ENCODE data around the gene ALAD. TPM values are rescaled to one million over a fixed set of nuclear protein-coding genes. Genes with fewer than 3 reads are reported as not detected.

The ALAD gene
- total and polyA plus RNA-seq, 9 of the 15 experiments (the other 6 are each of a cell fraction or from before 2014, with no cell fraction given): 1.3 to 12.7 (median 6.8) TPM

DNA sequence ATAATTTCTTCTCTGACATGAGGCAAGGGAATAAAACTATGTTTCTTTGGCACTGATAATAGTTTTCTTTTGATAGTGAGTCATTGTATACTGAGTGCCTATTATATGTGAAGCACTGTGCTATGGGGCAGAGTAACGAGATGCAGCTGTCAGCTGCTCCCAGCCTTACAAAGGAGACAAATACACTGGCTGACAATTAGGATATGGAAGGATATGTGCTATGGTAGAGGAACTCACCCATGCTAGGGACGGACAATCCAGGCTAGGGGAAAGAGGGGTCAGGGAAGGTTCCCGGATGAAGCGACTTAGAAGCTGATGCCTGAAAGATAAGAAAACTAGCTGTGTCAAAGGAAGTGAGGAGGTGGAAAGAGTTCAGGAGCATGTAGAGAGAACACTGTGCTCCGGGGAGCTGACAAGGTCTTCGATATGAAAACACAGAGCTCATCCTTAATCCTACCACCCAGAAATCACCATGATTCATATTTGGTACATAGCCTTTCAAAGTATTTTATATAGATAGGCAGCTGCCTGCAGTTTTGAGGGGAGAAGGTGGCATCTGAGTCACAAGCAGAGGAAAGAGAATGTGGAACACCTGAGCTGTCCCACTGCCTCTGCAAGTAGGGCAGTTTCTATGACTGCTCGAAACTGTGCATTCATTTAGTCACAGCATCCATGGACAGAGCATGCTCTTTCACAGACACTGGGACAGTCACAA is 39.6 kb downstream of the ALAD start (continued):
- TF ChIP-seq, protein P1, sequence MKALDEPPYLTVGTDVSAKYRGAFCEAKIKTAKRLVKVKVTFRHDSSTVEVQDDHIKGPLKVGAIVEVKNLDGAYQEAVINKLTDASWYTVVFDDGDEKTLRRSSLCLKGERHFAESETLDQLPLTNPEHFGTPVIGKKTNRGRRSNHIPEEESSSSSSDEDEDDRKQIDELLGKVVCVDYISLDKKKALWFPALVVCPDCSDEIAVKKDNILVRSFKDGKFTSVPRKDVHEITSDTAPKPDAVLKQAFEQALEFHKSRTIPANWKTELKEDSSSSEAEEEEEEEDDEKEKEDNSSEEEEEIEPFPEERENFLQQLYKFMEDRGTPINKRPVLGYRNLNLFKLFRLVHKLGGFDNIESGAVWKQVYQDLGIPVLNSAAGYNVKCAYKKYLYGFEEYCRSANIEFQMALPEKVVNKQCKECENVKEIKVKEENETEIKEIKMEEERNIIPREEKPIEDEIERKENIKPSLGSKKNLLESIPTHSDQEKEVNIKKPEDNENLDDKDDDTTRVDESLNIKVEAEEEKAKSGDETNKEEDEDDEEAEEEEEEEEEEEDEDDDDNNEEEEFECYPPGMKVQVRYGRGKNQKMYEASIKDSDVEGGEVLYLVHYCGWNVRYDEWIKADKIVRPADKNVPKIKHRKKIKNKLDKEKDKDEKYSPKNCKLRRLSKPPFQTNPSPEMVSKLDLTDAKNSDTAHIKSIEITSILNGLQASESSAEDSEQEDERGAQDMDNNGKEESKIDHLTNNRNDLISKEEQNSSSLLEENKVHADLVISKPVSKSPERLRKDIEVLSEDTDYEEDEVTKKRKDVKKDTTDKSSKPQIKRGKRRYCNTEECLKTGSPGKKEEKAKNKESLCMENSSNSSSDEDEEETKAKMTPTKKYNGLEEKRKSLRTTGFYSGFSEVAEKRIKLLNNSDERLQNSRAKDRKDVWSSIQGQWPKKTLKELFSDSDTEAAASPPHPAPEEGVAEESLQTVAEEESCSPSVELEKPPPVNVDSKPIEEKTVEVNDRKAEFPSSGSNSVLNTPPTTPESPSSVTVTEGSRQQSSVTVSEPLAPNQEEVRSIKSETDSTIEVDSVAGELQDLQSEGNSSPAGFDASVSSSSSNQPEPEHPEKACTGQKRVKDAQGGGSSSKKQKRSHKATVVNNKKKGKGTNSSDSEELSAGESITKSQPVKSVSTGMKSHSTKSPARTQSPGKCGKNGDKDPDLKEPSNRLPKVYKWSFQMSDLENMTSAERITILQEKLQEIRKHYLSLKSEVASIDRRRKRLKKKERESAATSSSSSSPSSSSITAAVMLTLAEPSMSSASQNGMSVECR (CRISPR knock-in tag; IDR thresholded peaks at IDR 0.05): no peak
- TF ChIP-seq MCM3 (IDR thresholded peaks at IDR 0.05): no peak
- no peak for TF ChIP-seq POLR2AphosphoS5 (IDR thresholded peaks at IDR 0.05; ENCODE audit: control insufficient read depth, insufficient read depth, low read depth, low read length)
- TF ChIP-seq MCM5 (IDR thresholded peaks at IDR 0.05; ENCODE audit: low read depth): no peak
- TF ChIP-seq POLR3A (IDR thresholded peaks at IDR 0.05; ENCODE audit: borderline replicate concordance, extremely low read depth, insufficient read depth, insufficient read length): no peak
- TF ChIP-seq ZNF184 (CRISPR knock-in tag; IDR thresholded peaks at IDR 0.05): no peak
- TF ChIP-seq, protein P2, sequence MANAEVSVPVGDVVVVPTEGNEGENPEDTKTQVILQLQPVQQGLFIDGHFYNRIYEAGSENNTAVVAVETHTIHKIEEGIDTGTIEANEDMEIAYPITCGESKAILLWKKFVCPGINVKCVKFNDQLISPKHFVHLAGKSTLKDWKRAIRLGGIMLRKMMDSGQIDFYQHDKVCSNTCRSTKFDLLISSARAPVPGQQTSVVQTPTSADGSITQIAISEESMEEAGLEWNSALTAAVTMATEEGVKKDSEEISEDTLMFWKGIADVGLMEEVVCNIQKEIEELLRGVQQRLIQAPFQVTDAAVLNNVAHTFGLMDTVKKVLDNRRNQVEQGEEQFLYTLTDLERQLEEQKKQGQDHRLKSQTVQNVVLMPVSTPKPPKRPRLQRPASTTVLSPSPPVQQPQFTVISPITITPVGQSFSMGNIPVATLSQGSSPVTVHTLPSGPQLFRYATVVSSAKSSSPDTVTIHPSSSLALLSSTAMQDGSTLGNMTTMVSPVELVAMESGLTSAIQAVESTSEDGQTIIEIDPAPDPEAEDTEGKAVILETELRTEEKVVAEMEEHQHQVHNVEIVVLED (CRISPR knock-in tag; IDR thresholded peaks at IDR 0.05): no peak
- TF ChIP-seq PCBP1 (IDR thresholded peaks at IDR 0.05; ENCODE audit: low read depth, low read length, poor library complexity, severe bottlenecking): no peak
- no peak for TF ChIP-seq ZBTB1 (CRISPR knock-in tag; IDR thresholded peaks at IDR 0.05; ENCODE audit: borderline replicate concordance, low read depth)
- TF ChIP-seq SREBF2 (CRISPR knock-in tag; IDR thresholded peaks at IDR 0.05): no peak
